Activated T-helper 9 cell treated with anti-CD3 and anti-CD28 coated beads, Interleukin-2, amount 50 U/mL, for 16 hours (primary cell): ENCODE data around the gene DEDD.

Source experiments
- DNase-seq: peaks from one replicate; pipeline ENCODE4 v3.0.0-alpha.2; 2020; ENCODE audit warnings: low read depth

The DEDD gene, protein sequence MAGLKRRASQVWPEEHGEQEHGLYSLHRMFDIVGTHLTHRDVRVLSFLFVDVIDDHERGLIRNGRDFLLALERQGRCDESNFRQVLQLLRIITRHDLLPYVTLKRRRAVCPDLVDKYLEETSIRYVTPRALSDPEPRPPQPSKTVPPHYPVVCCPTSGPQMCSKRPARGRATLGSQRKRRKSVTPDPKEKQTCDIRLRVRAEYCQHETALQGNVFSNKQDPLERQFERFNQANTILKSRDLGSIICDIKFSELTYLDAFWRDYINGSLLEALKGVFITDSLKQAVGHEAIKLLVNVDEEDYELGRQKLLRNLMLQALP

DNA sequence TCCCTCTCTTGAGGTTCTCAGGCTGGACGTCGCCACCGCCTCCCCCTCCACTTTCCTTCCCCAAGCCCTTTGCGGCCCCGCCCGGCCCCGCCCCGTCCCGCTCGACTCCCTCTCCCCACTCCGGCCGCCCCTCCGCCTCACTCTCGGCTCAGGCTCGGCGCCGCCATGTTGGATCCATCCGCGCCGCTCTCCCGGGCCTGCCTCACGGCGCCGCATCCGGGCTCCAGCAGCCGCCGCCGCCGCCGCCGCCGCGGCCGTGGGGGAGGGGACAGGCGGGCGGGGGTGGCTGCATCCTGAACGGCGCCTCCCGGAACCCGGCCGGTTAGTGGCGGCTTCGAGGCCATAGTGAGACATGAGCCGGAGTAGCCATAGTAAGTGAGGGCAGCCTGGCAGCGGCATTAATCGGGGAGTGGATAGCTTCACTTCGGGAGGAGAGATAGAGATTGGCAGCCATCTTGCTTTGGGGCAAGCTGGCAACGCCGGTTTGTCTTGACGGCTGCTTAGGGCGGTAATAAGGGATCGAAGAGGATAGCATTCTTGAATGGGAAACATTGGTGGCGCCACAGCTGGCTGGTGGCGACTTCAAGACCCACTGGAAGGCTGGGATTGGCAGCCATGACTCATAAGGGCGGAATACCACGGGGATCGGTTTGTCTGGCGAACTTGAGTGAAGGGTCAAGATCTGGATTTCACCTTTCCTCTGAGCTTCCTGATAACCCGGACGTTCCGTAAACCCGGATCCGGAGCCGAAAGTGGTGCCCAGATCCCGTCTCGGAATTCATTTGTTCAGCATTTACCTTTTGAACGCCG is at the start of gene DEDD:
DEDD (minus strand) TSS at position 258 of the 810 bp plus-strand sequence. CDS start 8,205 bp downstream, outside the sequence.
- peak; percentile 87 for DNase-seq

DNA sequence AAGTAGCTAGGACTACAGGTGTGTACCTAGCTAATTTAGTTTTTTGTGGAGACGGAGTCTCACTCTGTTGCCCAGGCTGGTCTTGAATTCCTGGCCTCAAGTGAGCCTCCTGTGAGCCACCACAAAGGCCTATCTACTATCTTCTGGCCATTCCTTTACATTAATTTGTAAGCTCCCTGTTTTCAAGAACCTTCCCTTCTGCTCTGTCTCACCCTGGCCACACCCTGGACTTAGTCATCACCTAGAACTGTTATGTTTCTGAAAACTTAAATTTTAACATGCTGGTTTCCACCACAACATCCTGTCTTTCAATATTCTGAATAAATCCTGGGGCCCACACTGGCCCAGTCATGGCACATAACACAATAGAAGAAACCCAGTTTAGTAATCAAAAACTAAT is 49.7 kb upstream of the DEDD start:
- DNase-seq, result peak; percentile 38

DNA sequence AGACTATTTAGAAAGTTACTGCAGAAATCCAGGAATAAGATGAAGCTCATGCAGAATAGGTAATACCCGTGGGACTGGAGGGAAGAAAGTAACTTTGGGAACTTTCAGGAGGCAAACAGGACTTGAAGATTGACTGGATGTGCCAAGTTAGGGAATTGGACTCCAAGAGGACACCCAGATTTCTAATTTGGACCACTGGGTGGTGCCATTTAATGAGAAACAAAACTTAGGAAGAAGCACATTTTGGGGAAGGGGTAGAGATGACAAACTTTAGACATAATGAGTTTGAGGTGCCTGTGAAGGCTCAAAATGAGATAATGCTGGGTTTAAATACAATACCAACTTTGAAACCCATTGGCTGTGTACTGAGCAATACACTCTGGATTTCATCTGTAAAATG is 48.2 kb upstream of the DEDD start:
- no peak for DNase-seq

DNA sequence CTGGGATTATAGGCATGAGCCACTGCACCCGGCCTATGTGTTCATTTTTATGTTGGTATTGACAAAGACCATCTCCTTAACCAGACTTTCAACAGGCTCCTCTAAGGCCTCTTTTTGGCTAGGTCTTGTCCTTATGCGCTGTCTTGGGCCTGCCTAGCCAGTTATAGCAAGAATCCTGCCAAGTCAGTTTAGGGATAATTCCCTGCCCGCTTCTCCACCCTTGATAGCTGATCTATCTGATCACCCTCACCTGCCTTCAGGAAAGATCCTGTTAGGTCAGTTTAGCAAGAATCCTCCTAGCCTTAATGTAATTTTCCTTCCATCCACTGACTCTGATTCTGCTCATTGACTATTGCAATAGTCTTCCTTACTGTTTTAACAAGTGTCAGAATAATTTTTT is 47.2 kb upstream of the DEDD start:
- no peak for DNase-seq

DNA sequence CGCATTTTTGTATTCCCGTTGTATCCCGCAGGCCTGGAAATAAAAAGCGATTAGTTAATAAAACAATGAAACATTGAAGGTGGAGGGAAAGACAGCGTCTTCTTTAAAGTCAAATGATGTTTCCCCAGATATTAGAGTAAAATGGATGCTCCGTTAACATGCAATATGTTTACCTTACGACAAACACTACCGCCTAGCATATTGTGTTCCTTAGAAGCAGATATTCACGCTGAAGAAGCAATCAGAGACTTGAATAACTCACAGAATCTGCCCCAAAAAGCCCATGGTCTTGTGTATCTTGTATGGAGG is 45.4 kb upstream of the DEDD start:
- DNase-seq, result no peak

DNA sequence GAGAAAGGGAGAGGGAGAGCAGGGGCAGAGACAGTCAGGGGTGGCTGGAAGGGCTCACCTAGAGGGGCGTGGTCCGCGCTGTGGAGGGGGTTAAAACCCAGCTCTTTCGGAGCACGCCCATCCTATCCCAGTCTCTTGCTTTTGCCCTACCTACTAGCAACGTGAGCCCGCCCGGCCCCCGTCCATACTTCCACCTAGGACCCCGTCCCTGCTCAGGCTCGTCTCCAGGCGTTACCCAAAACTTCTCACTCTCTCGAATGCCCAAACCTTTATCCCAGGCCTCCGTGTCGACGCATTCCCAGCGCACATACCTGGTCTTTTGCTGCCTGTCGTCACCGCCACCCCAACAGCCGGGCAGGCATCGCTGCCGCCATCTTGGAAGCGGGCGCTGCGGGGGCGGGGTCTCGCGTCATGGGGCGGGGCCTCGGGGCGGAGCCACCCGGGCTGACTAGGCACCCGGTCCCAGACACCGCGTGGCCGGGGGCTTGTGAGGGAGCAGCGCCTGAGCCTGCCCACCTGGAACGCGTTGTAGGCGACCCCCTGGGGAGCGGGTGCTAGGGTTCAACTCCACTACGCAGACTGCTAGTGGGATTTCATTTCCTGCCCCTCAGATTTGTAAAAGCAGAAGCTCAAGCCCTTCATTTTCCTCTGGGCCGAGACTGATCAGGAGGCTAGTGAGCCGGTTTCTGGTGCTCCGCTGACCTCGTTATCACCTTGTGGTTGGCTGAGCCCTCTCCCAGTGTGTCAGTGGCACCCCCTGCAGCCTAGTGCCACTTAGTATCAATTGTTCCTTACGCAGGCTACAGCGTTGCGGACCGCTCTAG is 44.9 kb upstream of the DEDD start, which contains the start of gene B4GALT3:
B4GALT3 (minus strand) TSS at position 396 of the 824 bp plus-strand sequence. CDS start 1,447 bp downstream, outside the sequence.
- DNase-seq, result peak; percentile 92

DNA sequence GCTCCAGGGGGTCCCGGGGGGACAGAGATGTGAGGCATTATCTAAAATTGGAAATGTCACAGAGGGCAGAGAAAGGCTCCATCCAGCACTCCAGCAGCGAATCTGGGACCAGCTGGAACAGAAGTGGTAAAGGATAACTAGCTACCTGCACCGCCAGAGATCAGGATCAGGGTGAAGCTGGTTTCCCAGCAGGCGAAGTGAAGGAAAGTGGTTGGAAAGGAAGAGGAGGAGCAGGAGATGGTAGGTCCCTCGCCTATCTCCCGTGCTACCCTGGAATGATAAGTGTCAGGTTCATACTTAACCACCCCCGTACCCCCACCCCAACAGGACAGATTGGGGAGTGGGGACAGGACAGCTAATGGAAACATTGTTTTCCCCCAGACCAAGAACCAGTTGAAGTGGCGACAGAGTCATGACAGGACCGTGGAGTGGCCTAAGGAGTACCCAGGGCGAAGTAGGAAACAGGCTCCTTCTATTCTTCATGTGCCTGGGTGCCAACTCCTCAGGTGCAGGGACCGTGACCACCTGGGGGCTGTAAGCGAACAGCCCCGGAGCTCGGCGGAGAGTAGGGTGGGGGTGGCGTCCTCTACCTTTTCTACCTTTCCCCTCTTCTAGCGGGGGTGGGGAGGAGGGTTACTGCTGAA is 44.1 kb upstream of the DEDD start:
- DNase-seq, result no peak

DNA sequence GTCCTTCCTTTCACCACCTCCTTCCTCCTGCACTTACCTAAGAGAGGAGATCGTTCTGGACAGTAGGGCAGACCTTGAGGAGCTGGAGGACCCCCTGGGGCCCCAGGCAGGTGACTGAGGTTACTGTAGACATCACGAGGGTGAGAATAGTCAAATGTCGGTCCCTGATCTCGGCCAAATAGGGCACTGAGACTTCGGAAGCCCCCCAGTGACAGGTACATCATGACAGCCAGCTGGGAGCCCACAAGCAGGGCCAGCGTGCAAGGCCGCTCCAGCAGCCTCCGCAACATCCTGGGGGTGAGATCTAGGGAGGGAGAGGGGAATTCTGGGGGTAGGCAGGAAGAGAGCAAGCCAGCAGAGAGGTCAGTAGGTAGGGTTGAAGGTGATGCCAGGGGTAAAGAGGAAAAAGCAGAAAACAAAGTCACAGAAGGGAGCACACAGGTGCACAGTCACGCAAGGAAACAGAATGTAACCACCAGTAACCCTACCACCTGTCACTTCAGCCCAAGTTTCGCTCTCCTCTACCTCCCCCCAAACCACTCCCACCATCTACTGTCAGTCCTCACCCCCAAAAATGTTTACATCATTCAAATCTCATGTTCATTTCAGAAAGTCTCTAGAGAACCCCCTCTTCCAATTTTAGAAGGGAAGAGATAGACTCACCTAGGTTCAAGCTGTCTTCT is 43.4 kb upstream of the DEDD start:
- no peak for DNase-seq

DNA sequence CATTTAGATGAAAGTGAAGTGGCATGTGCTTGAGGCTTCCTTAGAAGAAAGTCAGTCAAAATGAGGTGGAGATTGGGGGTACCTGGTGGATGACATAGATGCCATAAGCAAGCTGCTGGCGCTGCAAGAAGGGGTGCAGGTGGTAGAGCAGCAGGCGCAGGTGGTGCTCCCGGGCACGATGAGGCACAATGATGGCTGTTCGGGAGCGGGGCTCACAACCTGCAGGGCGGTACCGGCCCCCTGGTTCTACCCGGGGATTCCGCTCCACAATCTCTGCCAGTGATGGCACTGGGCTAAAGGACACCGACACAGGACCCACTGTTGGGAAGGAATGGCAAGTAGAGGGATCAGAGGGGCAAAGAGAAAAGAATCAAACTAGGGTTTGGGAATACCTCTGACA is 42.4 kb upstream of the DEDD start:
- DNase-seq, result no peak

DNA sequence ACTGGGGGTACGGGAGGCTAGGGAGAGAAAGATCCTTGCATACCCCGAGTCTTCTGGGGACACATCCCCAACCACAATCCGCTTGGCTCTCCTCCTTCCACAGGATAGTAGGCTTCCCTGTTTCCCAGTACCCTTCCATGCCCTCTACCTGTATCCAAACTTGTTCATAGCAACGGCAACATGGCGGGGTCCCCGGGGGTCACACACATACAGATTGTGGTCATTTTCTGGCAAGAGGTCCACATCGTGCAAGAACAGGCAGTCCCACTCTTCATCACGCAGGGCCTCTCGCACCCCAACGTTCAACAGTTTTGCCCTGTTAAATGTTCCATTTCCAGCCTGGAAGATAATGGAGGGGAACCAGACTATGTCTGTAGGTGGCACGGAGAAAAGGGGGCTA is 41.2 kb upstream of the DEDD start:
- no peak for DNase-seq

DNA sequence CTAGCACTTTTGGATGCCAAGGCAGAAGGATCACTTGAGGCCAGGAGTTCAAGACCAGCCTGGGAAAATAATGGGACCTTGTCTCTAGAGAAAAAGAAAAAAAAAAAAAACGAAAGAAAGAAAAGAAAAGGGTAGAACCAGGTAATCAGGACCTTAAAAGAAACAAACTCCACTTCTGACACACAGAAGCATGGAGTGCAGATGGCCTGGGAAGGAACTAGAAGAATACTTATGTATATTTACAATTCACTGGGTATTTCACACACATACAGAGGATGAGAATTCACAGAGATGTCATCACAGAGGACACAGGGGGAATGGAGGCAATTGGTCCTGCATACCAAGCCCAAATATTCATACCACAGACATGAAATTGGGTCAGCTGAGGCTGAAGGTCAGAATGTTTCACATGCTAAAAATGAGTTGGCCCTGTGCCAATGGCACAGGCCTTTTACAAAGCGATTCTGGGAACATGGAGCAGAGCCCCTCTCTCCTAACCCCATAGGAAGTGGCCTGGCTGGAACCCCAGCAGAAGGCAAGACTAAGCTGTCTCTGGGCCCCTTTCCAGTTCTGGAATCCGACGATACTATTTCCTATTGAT is 40.4 kb upstream of the DEDD start:
- DNase-seq, result no peak

DNA sequence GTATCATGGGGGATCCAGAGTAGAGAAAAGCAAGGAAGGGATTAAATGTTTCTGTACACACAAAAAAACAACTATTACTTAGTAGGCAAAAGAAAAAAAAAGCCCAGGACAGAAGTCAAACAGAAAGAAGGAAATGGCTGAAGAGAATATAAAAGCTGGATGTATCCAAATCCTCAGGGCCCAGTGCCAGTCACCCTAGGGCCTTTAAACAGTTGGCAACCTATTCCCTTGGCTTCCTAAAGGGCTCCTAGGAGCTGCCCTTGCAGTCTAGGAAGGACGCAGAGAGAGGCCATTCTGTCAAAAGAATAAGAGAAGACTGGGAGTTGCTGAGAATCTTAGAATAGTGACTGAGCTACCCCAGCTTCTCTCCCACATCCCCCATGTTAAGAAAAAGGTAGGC is 39.9 kb upstream of the DEDD start:
- DNase-seq, result no peak

DNA sequence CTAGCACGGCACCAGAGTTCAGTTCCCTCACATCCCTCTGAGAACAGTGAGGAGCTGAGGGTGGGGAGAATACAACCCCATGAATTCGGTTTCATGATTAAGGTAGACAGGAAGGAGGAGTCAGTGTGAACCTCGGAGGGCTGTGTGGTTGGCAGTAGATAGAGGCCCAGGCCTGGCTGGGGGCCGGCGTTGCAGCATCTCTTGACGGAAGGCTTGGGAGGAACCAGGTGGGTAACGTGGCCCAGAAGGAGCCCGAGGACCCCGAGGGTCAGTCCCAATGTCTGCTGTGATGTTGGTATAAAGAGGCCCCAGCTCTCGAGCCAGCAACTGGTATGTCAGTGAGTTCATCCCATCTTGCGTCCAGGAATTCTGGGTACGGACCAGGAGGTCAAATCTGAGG is 39.2 kb upstream of the DEDD start:
- no peak for DNase-seq

DNA sequence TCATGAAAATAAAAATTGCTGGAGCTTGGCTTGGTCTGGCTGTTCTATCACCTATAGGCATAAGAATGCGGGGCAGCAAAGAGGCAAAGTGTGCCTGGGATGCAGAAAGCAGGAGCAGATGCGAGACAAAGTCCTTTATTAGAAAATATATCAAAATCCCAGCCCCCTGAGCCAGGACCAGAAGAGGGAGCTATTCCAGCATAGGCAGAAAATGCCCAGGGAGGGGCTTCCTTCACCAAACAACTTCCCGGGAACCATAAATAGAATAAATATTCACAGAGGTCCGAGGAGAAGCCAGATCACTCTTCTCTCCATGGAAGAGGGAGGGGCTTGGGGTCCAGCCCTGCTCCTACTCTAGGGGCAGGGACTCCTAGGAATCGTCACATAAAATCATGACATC is 38.7 kb upstream of the DEDD start:
- DNase-seq, result no peak

DNA sequence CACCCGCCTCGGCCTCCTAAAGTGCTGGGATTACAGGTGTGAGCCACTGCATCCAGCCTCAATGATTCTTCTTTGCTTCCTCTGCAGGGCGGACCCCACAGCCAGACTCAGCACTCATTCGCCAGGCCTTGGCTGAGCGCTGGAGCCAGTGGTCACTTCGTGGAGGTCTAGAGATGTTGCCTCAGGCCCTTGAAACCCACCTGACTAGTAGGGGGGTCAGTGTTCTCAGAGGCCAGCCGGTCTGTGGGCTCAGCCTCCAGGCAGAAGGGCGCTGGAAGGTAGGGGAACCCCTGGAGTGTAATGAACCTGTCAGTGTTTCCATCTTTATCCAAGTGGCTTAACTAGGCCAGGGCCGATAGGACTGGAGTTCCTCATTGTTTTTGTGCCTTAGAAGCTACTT is 36.4 kb upstream of the DEDD start:
- no peak for DNase-seq

DNA sequence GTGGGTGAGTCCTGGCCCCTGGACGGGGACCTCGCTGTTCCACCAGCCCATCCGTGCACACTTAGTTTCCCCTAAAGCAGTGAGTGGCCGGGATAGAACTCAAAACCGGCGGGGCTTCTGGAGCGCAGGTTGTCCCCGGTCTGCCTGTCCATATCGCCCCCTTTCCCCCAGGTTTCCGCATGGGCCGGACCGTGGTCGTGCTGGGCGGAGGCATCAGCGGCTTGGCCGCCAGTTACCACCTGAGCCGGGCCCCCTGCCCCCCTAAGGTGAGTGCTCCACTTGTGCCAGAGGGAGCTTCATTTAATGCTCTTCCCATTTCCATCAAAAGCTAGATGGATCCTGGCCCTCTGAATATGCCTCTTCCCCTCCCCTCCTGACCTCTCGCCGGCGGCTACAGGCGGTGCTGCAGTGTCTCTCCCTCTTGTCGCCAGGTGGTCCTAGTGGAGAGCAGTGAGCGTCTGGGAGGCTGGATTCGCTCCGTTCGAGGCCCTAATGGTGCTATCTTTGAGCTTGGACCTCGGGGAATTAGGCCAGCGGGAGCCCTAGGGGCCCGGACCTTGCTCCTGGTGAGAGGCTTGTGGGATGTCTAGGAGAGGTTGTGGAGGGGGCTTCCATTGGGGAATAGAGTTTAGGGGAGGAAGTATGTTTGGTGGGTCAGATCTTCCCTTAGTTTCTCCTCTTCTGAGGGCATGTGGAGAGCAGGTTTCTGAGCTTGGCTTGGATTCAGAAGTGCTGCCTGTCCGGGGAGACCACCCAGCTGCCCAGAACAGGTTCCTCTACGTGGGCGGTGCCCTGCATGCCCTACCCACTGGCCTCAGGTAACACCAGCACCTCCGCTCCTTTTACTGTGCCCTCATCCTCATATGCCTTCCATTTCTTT is 34.4 kb upstream of the DEDD start:
- DNase-seq, result no peak

DNA sequence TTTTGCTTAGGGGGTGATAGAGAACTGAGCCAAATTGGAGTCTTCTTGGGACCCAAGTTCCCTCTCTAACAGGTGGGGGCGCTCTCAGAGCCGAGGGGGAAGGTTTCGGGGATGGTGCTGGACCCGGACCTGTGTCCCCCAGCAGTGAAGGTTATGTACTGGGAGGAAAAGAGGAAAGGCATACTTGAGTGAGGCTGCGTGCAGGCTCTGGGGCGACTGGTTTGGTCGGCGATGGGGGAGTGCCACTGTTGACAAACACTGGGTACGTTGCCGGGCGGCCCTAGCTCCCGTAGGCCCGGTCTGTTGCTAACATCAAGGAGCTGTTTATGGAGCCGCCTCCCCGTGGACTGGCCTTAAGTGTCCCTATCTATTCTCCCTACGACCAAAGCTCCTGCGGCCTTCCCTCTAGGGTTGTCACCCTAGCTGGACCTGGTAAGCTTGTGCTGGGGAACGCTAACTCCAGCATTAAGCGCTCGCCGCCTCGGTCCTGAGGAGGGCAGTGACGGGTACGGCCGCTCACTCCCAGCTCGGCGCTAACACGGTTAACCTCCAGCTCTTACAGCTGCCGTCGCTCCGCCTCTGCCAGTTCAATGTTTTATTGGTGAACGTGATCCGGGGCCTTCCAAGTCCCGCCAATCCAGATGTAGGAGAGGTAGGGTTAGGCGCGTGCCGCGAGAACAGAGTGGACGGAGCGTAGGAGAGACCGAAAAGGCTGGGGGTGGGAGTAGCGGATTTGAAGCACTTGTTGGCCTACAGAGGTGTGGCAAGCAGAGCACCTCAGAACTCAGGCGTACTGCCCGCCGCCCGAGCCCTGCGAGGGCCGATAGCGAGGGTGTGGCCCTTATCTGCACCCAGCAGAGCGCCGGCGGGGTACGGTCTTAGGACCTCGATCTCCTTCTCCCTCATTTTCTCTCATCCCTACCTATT is 33.5 kb upstream of the DEDD start, which contains the start of gene PPOX:
PPOX (plus strand) TSS at position 685 of the 927 bp plus-strand sequence. CDS start 422 bp downstream, outside the sequence.
- DNase-seq, result peak; percentile 85

DNA sequence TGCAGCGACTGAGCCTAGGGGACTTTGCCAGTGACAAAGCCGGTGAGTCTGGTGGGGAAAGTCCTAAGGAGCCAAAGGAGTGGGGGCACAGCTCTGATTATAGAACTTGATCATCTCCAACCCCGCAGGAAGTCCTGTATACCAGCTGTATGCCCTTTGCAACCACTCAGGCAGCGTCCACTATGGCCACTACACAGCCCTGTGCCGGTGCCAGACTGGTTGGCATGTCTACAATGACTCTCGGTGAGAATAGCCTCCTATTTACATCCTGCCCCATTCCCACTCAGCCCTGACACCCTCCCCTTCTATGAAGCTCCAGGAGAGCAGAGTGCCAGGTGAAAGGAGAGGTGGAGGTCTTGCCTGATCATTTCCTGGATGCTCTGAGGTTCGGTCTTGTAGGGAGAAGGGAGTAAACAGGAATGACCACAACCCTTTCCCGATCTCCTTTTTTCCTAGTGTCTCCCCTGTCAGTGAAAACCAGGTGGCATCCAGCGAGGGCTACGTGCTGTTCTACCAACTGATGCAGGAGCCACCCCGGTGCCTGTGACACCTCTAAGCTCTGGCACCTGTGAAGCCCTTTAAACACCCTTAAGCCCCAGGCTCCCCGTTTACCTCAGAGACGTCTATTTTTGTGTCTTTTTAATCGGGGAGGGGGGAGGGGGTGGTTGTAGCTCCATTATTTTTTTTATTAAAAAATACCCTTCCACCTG is 32.6 kb upstream of the DEDD start:
- no peak for DNase-seq
